Mucosa of descending colon (tissue), 3 donors: ENCODE measurements around the gene LIPE. TPM values are rescaled to one million over a fixed set of nuclear protein-coding genes. Genes with fewer than 3 reads are reported as not detected.

Experiments used
- ATAC-seq: fragments of 200-7000 bp; cut with Tn5 transposase; one replicate; pipeline ENCODE4 v1.9.1; 2020; ENCODE audit warnings: mild to moderate bottlenecking, moderate library complexity
- DNase-seq, 3 donors: peaks; one replicate each; pipeline ENCODE4 v3.0.0-alpha.2; 2020
- H3K36me3 ChIP-seq: fragments of 200-600 bp; one replicate; pipeline ENCODE4 v1.8.0; 2021; ENCODE audit warnings: low read depth, mild to moderate bottlenecking
- H3K4me1 ChIP-seq: fragments of 200-600 bp; one replicate; pipeline ENCODE4 v1.8.0; 2021; ENCODE audit warnings: low read depth, mild to moderate bottlenecking
- H3K4me3 ChIP-seq: fragments of 200-600 bp; one replicate; pipeline ENCODE4 v1.8.0; 2021; ENCODE audit warnings: mild to moderate bottlenecking
- H3K9me3 ChIP-seq: fragments of 200-600 bp; one replicate; pipeline ENCODE4 v1.8.0; 2021; ENCODE audit warnings: mild to moderate bottlenecking
- CTCF ChIP-seq: fragments of 200-600 bp; IDR thresholded peaks from one replicate; pipeline ENCODE4 v1.8.0; 2022; ENCODE audit warnings: antibody characterized with exemption, mild to moderate bottlenecking
- intact Hi-C, 2 donors: fragments of 100-400 bp; cut with DNase I in 1 of 2; cut with micrococcal nuclease in 1 of 2; formaldehyde crosslinking; loops; one replicate each; pipeline versions ENCODE4 v1.11.0 to v1.11.1; 2022; cut with DNase I, micrococcal nuclease
- total RNA-seq, 3 donors: library from RNA; stranded (reverse); fragmentation: NEBNext Ultra II Directional in 2 of 3; extraction: Animal tissue kit (Norgen Biotek cat#: 25700) in 2 of 3; gene quantifications; one replicate each; pipeline versions ENCODE4 v1.2.1 to v1.2.4, GENCODE V29; 2021 to 2023
- donor health status: DM: no; HTN: no; CAD: no; lungs with moderate emphysema.
- donor health status: DM: no; HTN: no; CAD: no.
- donor health status: DM: no; HTN: yes; CAD: no.

LIPE gene
- total RNA-seq, 3 donors from 2014 or later, result 7.9 to 11.7 (median 10.0) TPM

DNA sequence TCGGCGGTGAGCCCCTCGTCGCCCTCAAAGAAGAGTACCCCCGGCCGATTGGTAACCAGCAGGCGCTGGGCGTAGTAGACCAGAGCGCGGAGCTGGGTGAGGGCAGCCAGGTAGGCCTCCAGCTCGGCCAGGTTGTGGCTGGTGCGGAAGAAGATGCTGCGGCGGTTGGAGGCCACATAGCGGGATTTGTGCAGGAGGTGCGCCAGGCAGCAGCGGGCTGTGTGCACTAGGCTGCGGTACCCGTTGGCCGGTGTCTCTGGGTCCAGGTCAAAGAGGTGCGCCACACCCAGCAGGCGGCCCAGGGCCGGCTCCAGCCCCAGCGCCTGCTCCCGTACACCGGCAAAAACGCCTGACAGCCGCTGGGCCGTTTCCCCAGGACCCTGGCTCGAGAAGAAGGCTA lies 16.8 kb downstream of the LIPE start:
- no peak overlapping the region for H3K4me3 ChIP-seq
- intact Hi-C loops, result no loop called here
- TF ChIP-seq CTCF, result no peak
- no peak for ATAC-seq
- H3K4me1 ChIP-seq, result no peaks in the 10 kb centered on the region
- no peak for DNase-seq
- H3K9me3 ChIP-seq, result no peaks in the 10 kb centered on the region
- H3K36me3 ChIP-seq, result no peaks in the 10 kb centered on the region

DNA sequence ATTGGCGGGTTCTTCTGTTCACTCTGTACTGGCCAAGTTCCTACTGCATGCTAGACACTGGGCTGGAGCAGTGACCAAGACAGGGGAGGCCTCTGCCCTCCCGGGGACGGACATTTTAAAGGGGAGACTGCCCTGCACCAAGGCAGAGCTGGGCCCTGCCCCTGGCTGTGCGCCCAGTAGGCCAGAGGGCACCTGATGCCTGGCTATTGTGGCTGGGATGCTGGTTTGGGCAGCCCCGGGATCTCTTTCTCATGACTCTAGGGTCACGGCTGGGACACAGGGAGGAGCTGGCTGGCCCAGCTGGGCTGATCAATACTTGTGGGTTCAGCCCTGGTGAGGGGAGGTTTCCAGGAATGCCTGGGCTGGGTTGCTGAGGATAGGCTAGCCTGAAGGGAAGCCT lies 17.7 kb downstream of the LIPE start:
- ATAC-seq, result no peak
- H3K4me1 ChIP-seq, result no peaks in the 10 kb centered on the region
- no peak for DNase-seq
- intact Hi-C loops, result no loop called here
- no peak overlapping the region for H3K4me3 ChIP-seq
- H3K9me3 ChIP-seq, result no peaks in the 10 kb centered on the region
- TF ChIP-seq CTCF, result no peak
- no peaks in the 10 kb centered on the region for H3K36me3 ChIP-seq

DNA sequence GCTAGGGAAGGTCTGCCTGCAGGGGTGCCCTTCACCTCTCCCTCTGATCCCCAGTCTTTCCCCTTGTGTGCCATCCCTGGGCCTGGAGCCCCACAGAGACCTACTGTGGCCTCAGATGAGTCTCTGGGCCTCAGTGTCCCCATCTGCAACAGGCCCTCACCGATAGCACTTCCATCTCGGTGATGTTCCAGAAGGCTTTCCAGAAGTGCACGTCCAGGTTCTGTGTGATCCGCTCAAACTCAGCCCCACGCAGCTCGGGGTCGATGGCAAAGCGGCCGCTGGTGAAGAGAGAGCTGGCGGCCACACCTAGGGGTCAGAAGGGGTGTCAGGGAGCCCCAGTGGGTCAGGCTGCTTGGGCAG lies 19.4 kb downstream of the LIPE start:
- Histone ChIP-seq H3K36me3 (no peaks in the 10 kb centered on the region), H3K4me1 (no peaks in the 10 kb centered on the region), H3K4me3 (no peak overlapping the region), H3K9me3 (no peaks in the 10 kb centered on the region)
- ATAC-seq (no peak), DNase-seq (no peak)
- no peak for TF ChIP-seq CTCF
- intact Hi-C loops, result no loop called here

DNA sequence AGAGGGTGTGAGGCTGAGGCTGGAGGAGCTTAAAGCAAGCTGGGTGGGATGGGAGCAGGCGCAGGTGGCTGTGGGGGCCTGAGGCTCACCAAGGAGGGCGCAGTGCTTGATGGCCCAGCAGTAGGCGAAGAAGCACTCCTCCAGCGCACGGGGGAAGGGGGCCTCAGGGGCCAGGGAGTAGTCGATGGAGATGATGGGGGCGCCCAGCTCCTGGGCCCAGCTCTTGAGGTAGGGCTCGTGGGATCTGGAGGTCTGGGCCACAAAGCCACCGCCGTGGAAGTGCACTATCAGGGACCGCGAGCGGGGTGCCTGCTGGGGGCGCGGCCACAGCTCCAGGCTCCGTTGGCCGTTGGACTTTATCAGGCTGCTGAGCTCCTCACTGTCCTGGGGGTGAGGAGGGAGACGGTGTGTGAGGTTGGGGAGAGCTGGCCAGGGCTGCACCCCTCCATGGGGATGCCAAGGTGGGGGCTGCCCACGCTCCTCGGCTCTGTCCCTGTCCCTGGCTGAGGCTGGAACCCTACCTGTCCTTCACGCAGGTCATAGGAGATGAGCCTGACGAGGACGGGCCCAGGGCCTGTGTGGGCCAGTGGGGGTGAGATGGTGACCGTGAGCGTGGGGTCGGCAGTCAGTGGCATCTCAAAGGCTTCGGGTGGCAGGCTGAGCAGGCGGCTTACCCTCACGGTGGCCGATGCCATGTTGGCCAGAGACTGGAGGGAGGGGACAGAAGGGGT lies 19.9 kb downstream of the LIPE start:
- no peak for TF ChIP-seq CTCF
- DNase-seq (no peak), ATAC-seq (no peak)
- no peak overlapping the region for H3K4me3 ChIP-seq
- H3K36me3 ChIP-seq, result no peaks in the 10 kb centered on the region
- H3K4me1 ChIP-seq, result no peaks in the 10 kb centered on the region
- H3K9me3 ChIP-seq, result no peaks in the 10 kb centered on the region
- intact Hi-C loops, result no loop called here

GRCh38 chr19:42406111-42406510 lies 21.1 kb downstream of the LIPE start:
- DNase-seq (no peak), ATAC-seq (no peak)
- no peak overlapping the region for H3K4me3 ChIP-seq
- H3K4me1 ChIP-seq, result peaks cover 3% of the 10 kb centered on the region
- no peaks in the 10 kb centered on the region for H3K36me3 ChIP-seq
- H3K9me3 ChIP-seq, result no peaks in the 10 kb centered on the region
- intact Hi-C loops, result no loop called here
- no peak for TF ChIP-seq CTCF

DNA sequence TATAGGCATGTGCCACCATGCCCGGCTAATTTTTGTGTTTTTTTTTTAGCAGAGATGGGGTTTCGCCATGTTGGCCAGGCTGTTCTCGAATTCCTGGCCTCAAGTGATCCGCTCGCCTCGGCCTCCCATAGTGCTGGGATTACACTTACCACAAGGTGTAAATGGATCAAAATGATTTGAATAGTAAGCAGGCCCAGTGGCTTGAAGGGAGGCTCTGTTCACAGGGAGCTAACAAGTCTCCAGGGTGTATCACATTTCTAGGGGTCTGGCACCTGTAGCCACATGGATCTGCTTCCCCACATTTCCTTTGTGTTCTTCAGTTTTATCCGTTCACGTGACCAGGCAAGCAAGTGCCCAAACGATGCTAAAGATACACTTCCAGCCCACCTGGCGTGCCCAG lies 23.6 kb downstream of the LIPE start:
- Histone ChIP-seq H3K36me3 (no peaks in the 10 kb centered on the region), H3K4me1 (peaks cover 7% of the 10 kb centered on the region), H3K4me3 (no peak overlapping the region), H3K9me3 (no peaks in the 10 kb centered on the region)
- DNase-seq, result no peak
- ATAC-seq, result no peak
- intact Hi-C loops, result no loop called here
- TF ChIP-seq CTCF, result no peak
